ENCODE results near the gene PANX3. TPM values are rescaled to one million over a fixed set of nuclear protein-coding genes. Genes with fewer than 3 reads are reported as not detected.

The PANX3 gene
- total RNA-seq, 1 donor from 2014 or later: not detected

DNA sequence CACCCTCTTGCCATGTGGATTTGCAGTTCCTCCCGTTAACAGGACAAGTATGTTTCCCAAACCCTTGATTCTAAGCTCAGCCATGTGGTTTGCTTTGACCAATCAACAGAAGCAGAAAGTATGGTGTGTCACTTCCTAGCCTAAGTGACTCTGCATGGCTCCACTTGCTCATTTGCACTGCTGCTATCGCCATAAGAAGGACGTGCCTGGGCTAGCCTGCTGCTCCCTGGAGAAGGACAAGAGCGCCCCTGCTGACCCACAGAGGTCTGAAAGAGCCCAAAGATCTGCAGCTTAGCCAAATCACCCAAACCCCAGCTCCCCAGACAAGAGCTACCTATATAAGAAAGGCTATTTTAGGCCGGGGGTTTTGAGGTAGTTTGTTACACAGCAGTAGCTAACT, 29.4 kb downstream of the PANX3 start:
- DNase-seq: no peak

DNA sequence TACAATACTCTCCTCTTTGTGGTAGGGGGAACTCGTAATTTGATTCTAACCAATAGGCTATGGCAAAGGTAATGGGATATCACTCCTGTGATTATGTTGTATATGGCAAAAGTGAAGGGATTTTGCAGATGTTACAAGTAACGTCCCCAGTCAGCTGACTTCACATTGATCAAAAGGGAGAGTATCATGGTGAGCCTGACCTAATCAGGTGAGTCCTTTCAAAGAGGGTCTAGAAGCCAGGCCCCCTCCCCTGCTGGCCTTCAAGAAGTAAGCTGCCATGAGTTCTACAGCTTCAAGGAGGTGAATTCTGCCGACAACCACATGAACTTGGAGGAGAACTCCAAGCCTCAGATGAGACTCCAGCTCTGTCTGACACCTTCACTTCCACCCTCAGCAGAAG, 31.4 kb downstream of the PANX3 start:
- TF ChIP-seq, protein P1, sequence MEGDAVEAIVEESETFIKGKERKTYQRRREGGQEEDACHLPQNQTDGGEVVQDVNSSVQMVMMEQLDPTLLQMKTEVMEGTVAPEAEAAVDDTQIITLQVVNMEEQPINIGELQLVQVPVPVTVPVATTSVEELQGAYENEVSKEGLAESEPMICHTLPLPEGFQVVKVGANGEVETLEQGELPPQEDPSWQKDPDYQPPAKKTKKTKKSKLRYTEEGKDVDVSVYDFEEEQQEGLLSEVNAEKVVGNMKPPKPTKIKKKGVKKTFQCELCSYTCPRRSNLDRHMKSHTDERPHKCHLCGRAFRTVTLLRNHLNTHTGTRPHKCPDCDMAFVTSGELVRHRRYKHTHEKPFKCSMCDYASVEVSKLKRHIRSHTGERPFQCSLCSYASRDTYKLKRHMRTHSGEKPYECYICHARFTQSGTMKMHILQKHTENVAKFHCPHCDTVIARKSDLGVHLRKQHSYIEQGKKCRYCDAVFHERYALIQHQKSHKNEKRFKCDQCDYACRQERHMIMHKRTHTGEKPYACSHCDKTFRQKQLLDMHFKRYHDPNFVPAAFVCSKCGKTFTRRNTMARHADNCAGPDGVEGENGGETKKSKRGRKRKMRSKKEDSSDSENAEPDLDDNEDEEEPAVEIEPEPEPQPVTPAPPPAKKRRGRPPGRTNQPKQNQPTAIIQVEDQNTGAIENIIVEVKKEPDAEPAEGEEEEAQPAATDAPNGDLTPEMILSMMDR (IDR thresholded peaks at IDR 0.05; ENCODE audit: borderline replicate concordance): no peak
- Histone ChIP-seq H3K36me3 (peaks cover 21% of the 10 kb centered on the region), H3K27ac (replicated peaks) (no peak overlapping the region), H3K4me3 (no peak overlapping the region), H3K9me3 (replicated peaks) (no peaks in the 10 kb centered on the region), H3K27me3 (ENCODE audit: low read depth) (no peaks in the 10 kb centered on the region), H3K4me1 (peaks cover 7% of the 10 kb centered on the region)
- intact Hi-C loops (cut with micrococcal nuclease): no loop called here
- no peak for DNase-seq

More for the DNA sequence above, 29.4 kb downstream of the PANX3 start:
- H3K27ac ChIP-seq (replicated peaks): no peak overlapping the region
- TF ChIP-seq, protein P1 (IDR thresholded peaks at IDR 0.05; ENCODE audit: borderline replicate concordance): no peak
- H3K4me3 ChIP-seq: no peak overlapping the region
- H3K27me3 ChIP-seq (ENCODE audit: low read depth): no peaks in the 10 kb centered on the region
- intact Hi-C loops (cut with micrococcal nuclease): no loop called here
- no peaks in the 10 kb centered on the region for H3K9me3 ChIP-seq (replicated peaks)
- peaks cover 40% of the 10 kb centered on the region for H3K36me3 ChIP-seq
- H3K4me1 ChIP-seq: peaks cover 7% of the 10 kb centered on the region

DNA sequence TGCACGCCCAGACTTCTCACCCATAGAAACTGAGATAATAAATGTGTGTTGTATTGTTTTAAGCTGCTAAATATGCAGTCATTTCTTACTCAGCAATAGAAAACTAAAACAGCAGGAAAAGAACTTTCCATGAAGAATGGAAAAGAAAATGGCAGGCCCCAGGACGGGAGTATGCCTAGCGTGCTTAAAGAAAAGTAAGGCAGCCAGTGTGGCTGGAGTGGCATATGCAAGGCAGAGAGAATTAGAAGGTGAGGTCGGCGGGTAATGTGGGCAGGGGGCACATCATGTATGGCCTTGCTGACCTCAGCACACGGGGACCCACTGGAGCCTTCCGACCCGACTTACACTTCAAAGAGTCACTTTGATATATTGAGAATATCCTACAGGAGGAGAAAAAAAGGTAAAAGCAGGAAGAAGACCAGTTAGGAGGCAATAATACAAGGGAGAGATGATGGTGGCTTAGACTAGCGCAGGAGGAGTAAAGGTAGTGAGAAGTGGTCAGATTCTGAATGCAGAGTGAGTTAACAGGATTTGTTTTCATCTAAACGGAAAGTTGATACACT, 31.9 kb downstream of the PANX3 start:
- no peak overlapping the region for H3K27ac ChIP-seq (replicated peaks)
- H3K4me3 ChIP-seq: no peak overlapping the region
- peaks cover 16% of the 10 kb centered on the region for H3K36me3 ChIP-seq
- intact Hi-C loops (cut with micrococcal nuclease): no loop called here
- peaks cover 7% of the 10 kb centered on the region for H3K4me1 ChIP-seq
- DNase-seq: no peak
- TF ChIP-seq, protein P1 (IDR thresholded peaks at IDR 0.05; ENCODE audit: borderline replicate concordance): no peak
- no peaks in the 10 kb centered on the region for H3K27me3 ChIP-seq (ENCODE audit: low read depth)
- H3K9me3 ChIP-seq (replicated peaks): no peaks in the 10 kb centered on the region

DNA sequence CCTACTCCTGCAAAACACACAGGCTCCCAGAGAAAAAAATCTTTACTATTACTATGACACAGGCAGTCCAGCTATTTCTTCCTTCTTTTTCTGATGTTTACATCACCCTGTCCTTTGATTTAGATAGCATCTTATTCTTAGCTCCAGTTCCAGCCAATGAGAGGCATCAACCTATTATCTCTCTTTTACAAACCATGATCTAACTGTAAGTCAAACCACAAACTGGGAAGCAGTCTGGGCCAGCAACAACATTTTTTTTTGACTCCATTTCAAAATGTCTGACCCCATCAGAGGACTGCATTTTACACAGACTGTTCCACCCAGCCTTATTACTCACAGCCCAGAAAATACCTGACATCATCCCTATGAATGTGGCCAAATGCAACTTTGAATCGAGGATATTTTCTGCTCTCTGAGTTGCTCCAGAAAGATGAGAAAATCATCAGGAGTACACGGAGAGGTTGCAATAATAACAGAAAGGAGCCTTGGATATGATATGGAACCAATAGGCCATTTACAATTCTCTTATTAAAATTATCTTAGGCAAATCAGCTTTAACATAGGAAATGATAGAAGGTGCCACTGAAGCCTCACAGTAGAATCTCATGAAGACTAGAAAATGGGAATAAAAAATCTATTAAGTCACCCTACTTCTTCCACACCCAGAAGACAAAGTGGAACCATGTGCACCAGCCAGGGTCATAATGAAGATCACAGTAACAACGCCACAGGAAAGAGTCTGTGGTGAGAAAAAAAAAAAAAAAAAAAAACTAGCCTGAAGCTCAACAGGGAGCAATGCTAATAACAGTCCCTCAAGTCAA, 32.6 kb downstream of the PANX3 start:
- Histone ChIP-seq H3K27ac (replicated peaks) (no peak overlapping the region), H3K9me3 (replicated peaks) (no peaks in the 10 kb centered on the region), H3K4me1 (peaks cover 7% of the 10 kb centered on the region), H3K36me3 (peaks cover 10% of the 10 kb centered on the region), H3K27me3 (ENCODE audit: low read depth) (no peaks in the 10 kb centered on the region), H3K4me3 (no peak overlapping the region)
- TF ChIP-seq, protein P1 (IDR thresholded peaks at IDR 0.05; ENCODE audit: borderline replicate concordance): no peak
- DNase-seq: no peak
- intact Hi-C loops (cut with micrococcal nuclease): no loop called here

DNA sequence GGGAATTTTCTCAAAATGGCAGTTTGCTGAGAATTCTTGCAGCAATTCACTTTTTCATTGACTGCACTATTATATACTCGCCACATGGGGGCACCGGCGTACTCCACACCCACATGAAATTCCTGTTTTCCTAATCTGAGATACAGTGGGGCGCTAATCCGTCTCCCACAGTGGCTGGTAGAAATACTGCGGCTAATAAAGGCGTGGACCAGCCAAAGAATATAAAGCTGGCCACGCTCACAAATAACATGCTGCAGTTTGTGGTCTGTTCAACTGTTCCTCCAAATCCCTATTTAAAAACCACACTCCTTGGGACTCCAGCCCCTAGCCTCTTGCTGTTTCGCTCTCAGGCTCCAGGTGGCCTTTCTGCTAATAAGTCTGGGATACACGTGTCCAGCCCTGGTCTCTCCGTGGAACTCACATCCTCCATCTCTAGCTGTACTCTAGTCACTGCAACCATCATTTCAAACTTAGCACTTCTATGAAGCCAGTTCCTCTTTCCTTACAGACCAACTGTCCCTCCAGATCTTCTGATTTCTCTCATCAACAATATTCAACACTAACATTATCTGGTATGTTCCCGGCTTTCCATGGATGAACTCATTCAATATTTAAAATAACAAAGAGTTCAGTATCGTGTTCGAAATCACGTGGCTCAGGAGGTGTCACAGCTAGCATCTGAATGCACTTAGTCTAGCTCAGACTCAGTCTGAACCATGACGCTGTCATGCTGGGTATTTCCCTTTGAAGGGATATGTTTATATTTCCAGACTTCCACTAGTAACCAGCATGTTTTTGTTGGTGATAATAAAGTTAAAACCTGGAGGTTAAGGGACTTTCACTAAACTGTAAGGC, 33.4 kb downstream of the PANX3 start:
- peak; percentile 34 for DNase-seq
- Histone ChIP-seq H3K4me3 (peak overlapping the region; percentile 34), H3K4me1 (peaks cover 7% of the 10 kb centered on the region), H3K27me3 (ENCODE audit: low read depth) (no peaks in the 10 kb centered on the region), H3K27ac (replicated peaks) (no peak overlapping the region), H3K36me3 (peaks cover 10% of the 10 kb centered on the region), H3K9me3 (replicated peaks) (no peaks in the 10 kb centered on the region)
- intact Hi-C loops (cut with micrococcal nuclease): no loop called here
- TF ChIP-seq, protein P1 (IDR thresholded peaks at IDR 0.05; ENCODE audit: borderline replicate concordance): peak; percentile 86

All from left ventricle myocardium inferior (tissue), 1 donor.